Measurements from ENCODE around the gene SMARCAL1. TPM values are rescaled to one million over a fixed set of nuclear protein-coding genes. Genes with fewer than 3 reads are reported as not detected.

SMARCAL1 gene
- total and polyA plus RNA-seq, 2 of the 4 experiments (the other 2 are of a cell fraction), result 13.6 to 21.0 TPM

- TF ChIP-seq CHD1 (IDR thresholded peaks at IDR 0.05; ENCODE audit: low read depth, low read length) (peak; percentile 94; the same call in 1 of the 2 replicates), RFX5 (IDR thresholded peaks at IDR 0.05; ENCODE audit: low read depth, low read length) (no peak), SMC3 (IDR thresholded peaks at IDR 0.05; ENCODE audit: low read depth, low read length) (0 out of 2 replicates have a peak, but pooled peaks have one; percentile 2)
Observed at GRCh38 chr2:216498379-216499352, 86.4 kb downstream of the SMARCAL1 start, which contains the start of gene RPL37A (continued).

Measured in IMR-90 (cell line).